HepG2 (cell line): ENCODE data around the gene NCMAP. TPM values are rescaled to one million over a fixed set of nuclear protein-coding genes. Genes with fewer than 3 reads are reported as not detected.

Experiments
- CAMTA2 ChIP-seq: sonication (generic); formaldehyde crosslinking; IDR thresholded peaks from 2 replicates; pipeline ENCODE4 v1.4.0; 2020; ENCODE audit warnings: mild to moderate bottlenecking, missing genetic modification reagents, borderline replicate concordance
- CHD2 ChIP-seq: IDR thresholded peaks from 2 replicates; pipeline ENCODE4 v1.6.1; 2011; ENCODE audit warnings: low read depth, low read length, improper control_type of control experiment
- KLF15 ChIP-seq: sonication (generic); formaldehyde crosslinking; IDR thresholded peaks from 2 replicates; pipeline ENCODE4 v1.8.1; 2023; ENCODE audit warnings: borderline replicate concordance, mild to moderate bottlenecking, inconsistent platforms, missing genetic modification reagents, mixed read lengths
- KLF16 ChIP-seq, 2 experiments: sonication (generic) in 1 of 2; formaldehyde crosslinking in 1 of 2; IDR thresholded peaks; 2 replicates each; pipeline versions ENCODE4 v1.6.1 to v1.8.0; 2016 to 2023; ENCODE audit warnings: missing genetic modification reagents in 2 of 2, missing compliant biosample characterization in 1 of 2
- KMT2B ChIP-seq: IDR thresholded peaks from 2 replicates; pipeline ENCODE4 v1.6.1; 2016; ENCODE audit warnings: missing genetic modification reagents, missing compliant biosample characterization
- MIXL1 ChIP-seq: IDR thresholded peaks from 2 replicates; pipeline ENCODE4 v1.6.1; 2016
- NONO ChIP-seq, 2 experiments: fragments of 450-650 bp in 1 of 2; sonication (generic) in 1 of 2; formaldehyde crosslinking in 1 of 2; IDR thresholded peaks in 1 of 2; conservative IDR thresholded peaks in 1 of 2; 2 replicates each; pipeline versions ENCODE4 v1.6.1 to v1.8.0; 2017 to 2022; ENCODE audit warnings: mild to moderate bottlenecking in 1 of 2, missing genetic modification reagents in 1 of 2, moderate library complexity in 1 of 2
- PHF21A ChIP-seq: sonication (generic); formaldehyde crosslinking; IDR thresholded peaks from 2 replicates; pipeline ENCODE4 v1.5.0; 2020; ENCODE audit warnings: mild to moderate bottlenecking, missing genetic modification reagents
- PRMT3 ChIP-seq: sonication (generic); formaldehyde crosslinking; IDR thresholded peaks from 2 replicates; pipeline ENCODE4 v1.8.1; 2022; ENCODE audit warnings: low read depth, mild to moderate bottlenecking, moderate library complexity, missing genetic modification reagents, borderline replicate concordance
- SMARCC2 ChIP-seq: fragments of 450-650 bp; IDR thresholded peaks from 2 replicates; pipeline ENCODE4 v1.6.1; 2017; ENCODE audit warnings: antibody characterized with exemption, mild to moderate bottlenecking
- SP5 ChIP-seq: IDR thresholded peaks from 2 replicates; pipeline ENCODE4 v1.6.1; 2016; ENCODE audit warnings: low read depth, borderline replicate concordance
- SRF ChIP-seq: IDR thresholded peaks from 2 replicates; pipeline ENCODE4 v1.6.1; 2011; ENCODE audit warnings: mild to moderate bottlenecking, low read depth, low read length, moderate library complexity
- SRSF4 ChIP-seq: fragments of 200-400 bp; formaldehyde crosslinking; IDR thresholded peaks from one replicate; pipeline ENCODE4 v1.6.1; 2018; ENCODE audit warnings: mild to moderate bottlenecking, low read depth, low read length, moderate library complexity; ENCODE audit not compliant: poor library complexity, severe bottlenecking
- SSRP1 ChIP-seq: IDR thresholded peaks from 2 replicates; pipeline ENCODE4 v1.6.1; 2016; ENCODE audit warnings: control low read depth
- TAF15 ChIP-seq: fragments of 200-400 bp; formaldehyde crosslinking; IDR thresholded peaks from one replicate; pipeline ENCODE4 v1.6.1; 2018; ENCODE audit warnings: mild to moderate bottlenecking, low read depth, low read length; ENCODE audit not compliant: poor library complexity, severe bottlenecking
- TARDBP ChIP-seq: sonication (generic); formaldehyde crosslinking; IDR thresholded peaks from 2 replicates; pipeline ENCODE4 v1.8.0; 2022; ENCODE audit warnings: mild to moderate bottlenecking, missing genetic modification reagents
- TSC22D2 ChIP-seq: sonication (generic); formaldehyde crosslinking; IDR thresholded peaks from 2 replicates; pipeline ENCODE4 v1.5.1; 2020; ENCODE audit warnings: missing genetic modification reagents, mild to moderate bottlenecking, borderline replicate concordance
- ZFP82 ChIP-seq: sonication (generic); formaldehyde crosslinking; IDR thresholded peaks from 2 replicates; pipeline ENCODE4 v1.5.1; 2020; ENCODE audit warnings: mild to moderate bottlenecking, missing genetic modification reagents, borderline replicate concordance
- ZNF777 ChIP-seq: sonication (generic); formaldehyde crosslinking; IDR thresholded peaks from 2 replicates; pipeline ENCODE4 v1.4.0; 2020; ENCODE audit warnings: missing genetic modification reagents
- ZNF839 ChIP-seq: sonication (generic); formaldehyde crosslinking; IDR thresholded peaks from 2 replicates; pipeline ENCODE4 v1.4.0; 2020; ENCODE audit warnings: missing genetic modification reagents, mild to moderate bottlenecking, borderline replicate concordance
- ZNF891 ChIP-seq: sonication (generic); formaldehyde crosslinking; IDR thresholded peaks from 2 replicates; pipeline ENCODE4 v1.5.0; 2020; ENCODE audit warnings: mild to moderate bottlenecking, missing genetic modification reagents
- polyA plus RNA-seq, 8 experiments: library from polyadenylated mRNA; depleted of rRNA in 3 of 8; stranded (reverse) in 7 of 8; unstranded in 1 of 8; fragments of >200 nt; fragmentation: Illumina TruSeq in 4 of 8; extraction: Trizol in 4 of 8; gene quantifications; 2 replicates each; pipeline versions ENCODE4 v1.2.1 to v1.2.3, GENCODE V29; 2011 to 2016; ENCODE audit warnings: low read depth in 4 of 8, missing spikeins in 1 of 8, mixed read lengths in 1 of 8; ENCODE audit not compliant: insufficient read depth in 1 of 8
- total RNA-seq, 5 experiments: library from RNA; depleted of rRNA; stranded (reverse); fragments of >200 nt; fragmentation: Illumina TruSeq; extraction: Trizol; gene quantifications; 2 replicates each; pipeline ENCODE4 v1.2.3, GENCODE V29; 2016; ENCODE audit warnings: low read depth in 1 of 5
- TF ChIP-seq, protein P1 (sequence below): sonication (generic); formaldehyde crosslinking; IDR thresholded peaks from 2 replicates; pipeline ENCODE4 v1.4.0; 2020; ENCODE audit warnings: mild to moderate bottlenecking, missing genetic modification reagents
- TF ChIP-seq, protein P2 (sequence below): sonication (generic); formaldehyde crosslinking; IDR thresholded peaks from 2 replicates; pipeline ENCODE4 v1.4.0; 2020; ENCODE audit warnings: mild to moderate bottlenecking, missing genetic modification reagents
- TF ChIP-seq, protein P3 (sequence below): IDR thresholded peaks from 2 replicates; pipeline ENCODE4 v1.6.1; 2016; ENCODE audit warnings: missing genetic modification reagents, missing compliant biosample characterization
- TF ChIP-seq, protein P4 (sequence below): sonication (generic); formaldehyde crosslinking; IDR thresholded peaks from 2 replicates; pipeline ENCODE4 v1.4.0; 2020; ENCODE audit warnings: missing genetic modification reagents, borderline replicate concordance
- TF ChIP-seq, protein P5 (sequence below): sonication (generic); formaldehyde crosslinking; IDR thresholded peaks from 2 replicates; pipeline ENCODE4 v1.4.0; 2020; ENCODE audit warnings: low read depth, mild to moderate bottlenecking, missing genetic modification reagents

The NCMAP gene
- total and polyA plus RNA-seq, 2 of the 13 experiments (the other 11 are each of a cell fraction or from before 2014, with no cell fraction given), result 2.7 to 20.0 TPM

DNA sequence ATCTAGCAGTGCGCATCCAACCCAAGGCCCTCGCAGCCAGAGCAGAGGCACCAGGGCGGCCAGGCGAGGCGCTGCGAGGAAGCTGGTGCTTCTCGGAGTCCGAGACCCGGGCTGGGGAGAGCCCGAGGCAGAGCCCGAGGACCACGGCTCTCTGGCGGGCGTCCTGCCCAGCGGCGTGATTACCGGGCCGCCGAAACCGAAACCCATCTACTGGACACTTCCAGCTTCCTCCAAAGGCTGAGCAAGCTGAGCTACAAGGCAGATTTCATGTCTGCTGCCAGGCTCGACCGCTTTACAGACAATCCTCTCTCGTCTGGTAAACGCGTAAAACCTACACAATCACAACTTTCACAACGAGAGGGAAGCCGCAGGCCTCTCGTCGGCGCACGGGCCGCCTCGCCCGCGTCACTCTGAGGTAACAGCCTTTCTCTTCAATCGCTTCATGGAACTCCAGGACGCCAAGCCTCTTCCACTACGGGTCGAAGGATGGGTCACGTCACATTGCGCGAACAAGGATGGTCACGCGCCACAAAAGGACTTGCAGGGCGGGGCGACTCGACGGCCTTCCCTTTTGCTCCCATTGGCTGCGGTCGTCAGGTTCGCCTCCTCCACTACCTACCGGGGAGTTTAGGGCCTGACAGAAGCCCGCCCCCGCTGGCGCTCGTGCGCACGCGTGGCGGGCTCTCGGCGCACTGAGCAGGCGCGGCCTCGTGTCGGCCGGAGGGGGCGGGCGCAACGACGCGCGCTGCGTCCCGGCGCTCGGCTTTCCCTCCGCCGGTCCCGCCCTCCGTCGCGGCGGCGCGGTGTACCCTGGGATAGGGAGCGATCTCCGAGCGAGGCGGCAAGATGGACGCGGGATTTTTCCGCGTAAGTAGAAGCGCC is 86.8 kb downstream of the NCMAP start, which contains the start of gene SRRM1 (continued):
- TF ChIP-seq, protein P1, sequence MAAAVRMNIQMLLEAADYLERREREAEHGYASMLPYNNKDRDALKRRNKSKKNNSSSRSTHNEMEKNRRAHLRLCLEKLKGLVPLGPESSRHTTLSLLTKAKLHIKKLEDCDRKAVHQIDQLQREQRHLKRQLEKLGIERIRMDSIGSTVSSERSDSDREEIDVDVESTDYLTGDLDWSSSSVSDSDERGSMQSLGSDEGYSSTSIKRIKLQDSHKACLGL, result 0 out of 2 replicates have a peak, but pooled peaks have one; percentile 19
- TF ChIP-seq SMARCC2, result no peak
- no peak for TF ChIP-seq NONO (IDR thresholded peaks at IDR 0.05)
- peak; percentile 82 for TF ChIP-seq NONO (CRISPR knock-in tag; conservative IDR thresholded peaks at IDR 0.05)
- TF ChIP-seq, protein P2, sequence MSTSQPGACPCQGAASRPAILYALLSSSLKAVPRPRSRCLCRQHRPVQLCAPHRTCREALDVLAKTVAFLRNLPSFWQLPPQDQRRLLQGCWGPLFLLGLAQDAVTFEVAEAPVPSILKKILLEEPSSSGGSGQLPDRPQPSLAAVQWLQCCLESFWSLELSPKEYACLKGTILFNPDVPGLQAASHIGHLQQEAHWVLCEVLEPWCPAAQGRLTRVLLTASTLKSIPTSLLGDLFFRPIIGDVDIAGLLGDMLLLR, result peak; percentile 72; the same call in 1 of the 2 replicates
- TF ChIP-seq SP5 (CRISPR knock-in tag), result no peak
- no peak for TF ChIP-seq ZNF891 (CRISPR knock-in tag)
- TF ChIP-seq KLF16 (CRISPR knock-in tag; IDR thresholded peaks at IDR 0.05), result peak in 1 of 2 experiments; percentile 66; a peak in 2 of 4 replicates
- no peak for TF ChIP-seq TAF15
- peak; percentile 95 for TF ChIP-seq SRF
- TF ChIP-seq PHF21A (CRISPR knock-in tag), result peak; percentile 70
- TF ChIP-seq KLF15 (CRISPR knock-in tag), result no peak
- TF ChIP-seq, protein P3, sequence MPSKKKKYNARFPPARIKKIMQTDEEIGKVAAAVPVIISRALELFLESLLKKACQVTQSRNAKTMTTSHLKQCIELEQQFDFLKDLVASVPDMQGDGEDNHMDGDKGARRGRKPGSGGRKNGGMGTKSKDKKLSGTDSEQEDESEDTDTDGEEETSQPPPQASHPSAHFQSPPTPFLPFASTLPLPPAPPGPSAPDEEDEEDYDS (CRISPR knock-in tag), result peak; percentile 94
- no peak for TF ChIP-seq MIXL1 (CRISPR knock-in tag)
- peak; percentile 73 for TF ChIP-seq TSC22D2 (CRISPR knock-in tag)
- TF ChIP-seq CHD2, result peak; percentile 10; the same call in 1 of the 2 replicates
- TF ChIP-seq PRMT3, result no peak
- no peak for TF ChIP-seq CAMTA2 (CRISPR knock-in tag)
- no peak for TF ChIP-seq SRSF4
- TF ChIP-seq ZNF777, result peak; percentile 67
- TF ChIP-seq, protein P4, sequence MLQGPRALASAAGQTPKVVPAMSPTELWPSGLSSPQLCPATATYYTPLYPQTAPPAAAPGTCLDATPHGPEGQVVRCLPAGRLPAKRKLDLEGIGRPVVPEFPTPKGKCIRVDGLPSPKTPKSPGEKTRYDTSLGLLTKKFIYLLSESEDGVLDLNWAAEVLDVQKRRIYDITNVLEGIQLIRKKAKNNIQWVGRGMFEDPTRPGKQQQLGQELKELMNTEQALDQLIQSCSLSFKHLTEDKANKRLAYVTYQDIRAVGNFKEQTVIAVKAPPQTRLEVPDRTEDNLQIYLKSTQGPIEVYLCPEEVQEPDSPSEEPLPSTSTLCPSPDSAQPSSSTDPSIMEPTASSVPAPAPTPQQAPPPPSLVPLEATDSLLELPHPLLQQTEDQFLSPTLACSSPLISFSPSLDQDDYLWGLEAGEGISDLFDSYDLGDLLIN, result 0 out of 2 replicates have a peak, but pooled peaks have one; percentile 23
- TF ChIP-seq SSRP1 (CRISPR knock-in tag), result 0 out of 2 replicates have a peak, but pooled peaks have one; percentile 46
- TF ChIP-seq TARDBP (CRISPR knock-in tag), result peak; percentile 79
- no peak for TF ChIP-seq ZNF839 (CRISPR knock-in tag)
- TF ChIP-seq KMT2B, result peak; percentile 76
- TF ChIP-seq ZFP82, result no peak
- TF ChIP-seq, protein P5, sequence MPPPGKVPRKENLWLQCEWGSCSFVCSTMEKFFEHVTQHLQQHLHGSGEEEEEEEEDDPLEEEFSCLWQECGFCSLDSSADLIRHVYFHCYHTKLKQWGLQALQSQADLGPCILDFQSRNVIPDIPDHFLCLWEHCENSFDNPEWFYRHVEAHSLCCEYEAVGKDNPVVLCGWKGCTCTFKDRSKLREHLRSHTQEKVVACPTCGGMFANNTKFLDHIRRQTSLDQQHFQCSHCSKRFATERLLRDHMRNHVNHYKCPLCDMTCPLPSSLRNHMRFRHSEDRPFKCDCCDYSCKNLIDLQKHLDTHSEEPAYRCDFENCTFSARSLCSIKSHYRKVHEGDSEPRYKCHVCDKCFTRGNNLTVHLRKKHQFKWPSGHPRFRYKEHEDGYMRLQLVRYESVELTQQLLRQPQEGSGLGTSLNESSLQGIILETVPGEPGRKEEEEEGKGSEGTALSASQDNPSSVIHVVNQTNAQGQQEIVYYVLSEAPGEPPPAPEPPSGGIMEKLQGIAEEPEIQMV, result no peak
